Left lung (tissue), 10 donors: ENCODE data around the gene ZFP91. TPM values are rescaled to one million over a fixed set of nuclear protein-coding genes. Genes with fewer than 3 reads are reported as not detected.

ENCODE experiments used
- ATAC-seq: fragments of 200-7000 bp; cut with Tn5 transposase; one replicate; pipeline ENCODE4 v1.9.1; 2020; ENCODE audit warnings: moderate library complexity
- DNase-seq, 4 donors: peaks; one replicate each; pipeline ENCODE4 v3.0.0-alpha.2; 2013 to 2020
- H3K27ac ChIP-seq, 2 donors: fragments of 200-600 bp; sonication (generic) in 1 of 2; one replicate each; pipeline versions ENCODE4 v1.5.0 to v1.8.0; 2020 to 2021
- H3K27me3 ChIP-seq, 2 donors: fragments of 200-600 bp; sonication (generic) in 1 of 2; one replicate each; pipeline versions ENCODE4 v1.5.0 to v1.8.0; 2020 to 2021
- H3K36me3 ChIP-seq, 2 donors: fragments of 200-600 bp; sonication (generic) in 1 of 2; one replicate each; pipeline versions ENCODE4 v1.5.0 to v1.8.0; 2020 to 2021
- H3K4me1 ChIP-seq, 2 donors: fragments of 200-600 bp; one replicate each; pipeline ENCODE4 v1.8.0; 2021
- H3K4me3 ChIP-seq, 2 donors: fragments of 200-600 bp; sonication (generic) in 1 of 2; one replicate each; pipeline versions ENCODE4 v1.5.0 to v1.8.0; 2020 to 2021; ENCODE audit warnings: mild to moderate bottlenecking in 1 of 2
- H3K9me3 ChIP-seq, 2 donors: fragments of 200-600 bp; sonication (generic) in 1 of 2; one replicate each; pipeline versions ENCODE4 v1.5.0 to v1.8.0; 2020 to 2021
- CTCF ChIP-seq, 2 donors: fragments of 200-600 bp; sonication (generic) in 1 of 2; IDR thresholded peaks; one replicate each; pipeline versions ENCODE4 v1.5.0 to v1.8.0; 2021; ENCODE audit warnings: antibody characterized with exemption in 2 of 2
- intact Hi-C, 2 donors: fragments of 100-400 bp; cut with DNase I; formaldehyde crosslinking; loops; one replicate each; pipeline versions ENCODE4 v1.11.2 to v1.14.2; 2022
- polyA plus RNA-seq, 6 donors: library from polyadenylated mRNA; unstranded; fragments of 120-200 nt; gene quantifications; one replicate each; pipeline ENCODE4 v1.2.1, GENCODE V29; 2013; ENCODE audit not compliant: insufficient read length in 6 of 6
- total RNA-seq, 2 donors: library from RNA; stranded (reverse); fragmentation: NEBNext Ultra II Directional; extraction: Animal tissue kit (Norgen Biotek cat#: 25700); gene quantifications; one replicate each; pipeline ENCODE4 v1.2.1, GENCODE V29; 2021
- donor health status: DM: no; HTN: yes; CAD: no.
- donor health status: DM: no; HTN: no; CAD: no.

The ZFP91 gene
- total and polyA plus RNA-seq, 8 donors: 41.3 to 62.4 (median 56.3) TPM

GRCh38 chr11:58641341-58641740 is 62.5 kb downstream of the ZFP91 start:
- H3K4me3 ChIP-seq: no peak overlapping the region
- DNase-seq: no peak
- ATAC-seq: no peak
- H3K27me3 ChIP-seq: no peaks in the 10 kb centered on the region
- intact Hi-C loops: no loop called here
- H3K27ac ChIP-seq: no peak overlapping the region
- TF ChIP-seq CTCF (IDR thresholded peaks at IDR 0.05): no peak
- H3K4me1 ChIP-seq: peaks cover 0 to 18% of the 10 kb centered on the region in 2 donors
- no peaks in the 10 kb centered on the region for H3K36me3 ChIP-seq
- H3K9me3 ChIP-seq: peaks cover 0 to 11% of the 10 kb centered on the region in 2 donors

- peaks cover 0 to 15% of the 10 kb centered on the region in 2 donors for H3K9me3 ChIP-seq
- intact Hi-C loops: no loop called here
- no peak for ATAC-seq
Observed at GRCh38 chr11:58641803-58642581, 63.1 kb downstream of the ZFP91 start.

GRCh38 chr11:58645854-58646253 is 67.0 kb downstream of the ZFP91 start:
- DNase-seq: no peak
- intact Hi-C loops: no loop called here
- H3K9me3 ChIP-seq: peaks cover 0 to 15% of the 10 kb centered on the region in 2 donors
- H3K4me1 ChIP-seq: peaks cover 0 to 3% of the 10 kb centered on the region in 2 donors
- TF ChIP-seq CTCF (IDR thresholded peaks at IDR 0.05): no peak
- ATAC-seq: no peak
- H3K4me3 ChIP-seq: no peak overlapping the region
- no peak overlapping the region for H3K27ac ChIP-seq
- no peaks in the 10 kb centered on the region for H3K36me3 ChIP-seq
- H3K27me3 ChIP-seq: no peaks in the 10 kb centered on the region

More at GRCh38 chr11:58641803-58642581, 63.1 kb downstream of the ZFP91 start:
- Histone ChIP-seq H3K27ac (no peak overlapping the region), H3K27me3 (no peaks in the 10 kb centered on the region), H3K36me3 (no peaks in the 10 kb centered on the region), H3K4me1 (peaks cover 0 to 18% of the 10 kb centered on the region in 2 donors), H3K4me3 (no peak overlapping the region)
- DNase-seq: no peak
- TF ChIP-seq CTCF (IDR thresholded peaks at IDR 0.05): no peak

GRCh38 chr11:58647141-58647699 is 68.4 kb downstream of the ZFP91 start:
- ATAC-seq: no peak
- Histone ChIP-seq H3K36me3 (no peaks in the 10 kb centered on the region), H3K27me3 (no peaks in the 10 kb centered on the region), H3K9me3 (peaks cover 0 to 15% of the 10 kb centered on the region in 2 donors), H3K4me1 (no peaks in the 10 kb centered on the region), H3K4me3 (no peak overlapping the region), H3K27ac (no peak overlapping the region)
- TF ChIP-seq CTCF (IDR thresholded peaks at IDR 0.05): no peak
- no peak for DNase-seq
- intact Hi-C loops: no loop called here

GRCh38 chr11:58647866-58648265 is 69.0 kb downstream of the ZFP91 start:
- TF ChIP-seq CTCF (IDR thresholded peaks at IDR 0.05): no peak
- intact Hi-C loops: no loop called here
- ATAC-seq: no peak

More at GRCh38 chr11:58647866-58648265, 69.0 kb downstream of the ZFP91 start:
- Histone ChIP-seq H3K27me3 (no peaks in the 10 kb centered on the region), H3K9me3 (peaks cover 0 to 15% of the 10 kb centered on the region in 2 donors), H3K4me3 (no peak overlapping the region), H3K36me3 (no peaks in the 10 kb centered on the region), H3K4me1 (no peaks in the 10 kb centered on the region), H3K27ac (no peak overlapping the region)
- no peak for DNase-seq
